Measurements from ENCODE around the gene BCL2.

Gene BCL2

GRCh38 chr18:63288311-63288710 is 31.3 kb downstream of the BCL2 start:
- in situ Hi-C loops (cut with MboI; ENCODE audit: low sequenced_read_pairs) = no loop called here

GRCh38 chr18:63287691-63288220 is 31.8 kb downstream of the BCL2 start:
- in situ Hi-C loops (cut with MboI; ENCODE audit: low sequenced_read_pairs) = no loop called here

GRCh38 chr18:63286926-63287325 is 32.6 kb downstream of the BCL2 start:
- in situ Hi-C loops (cut with MboI; ENCODE audit: low sequenced_read_pairs) = no loop called here

- in situ Hi-C loops (cut with MboI; ENCODE audit: low sequenced_read_pairs) = no loop called here
Observed at GRCh38 chr18:63284827-63285733, 34.5 kb downstream of the BCL2 start.

GRCh38 chr18:63284173-63284799 is 35.3 kb downstream of the BCL2 start:
- in situ Hi-C loops (cut with MboI; ENCODE audit: low sequenced_read_pairs) = no loop called here

- in situ Hi-C loops (cut with MboI; ENCODE audit: low sequenced_read_pairs) = no loop called here
Observed at GRCh38 chr18:63283305-63284094, 36.1 kb downstream of the BCL2 start.

GRCh38 chr18:63282793-63283192 is 36.8 kb downstream of the BCL2 start:
- in situ Hi-C loops (cut with MboI; ENCODE audit: low sequenced_read_pairs) = no loop called here

GRCh38 chr18:63273222-63273927 is 46.2 kb downstream of the BCL2 start:
- in situ Hi-C loops (cut with MboI; ENCODE audit: low sequenced_read_pairs) = no loop called here

- in situ Hi-C loops (cut with MboI; ENCODE audit: low sequenced_read_pairs) = no loop called here
Observed at GRCh38 chr18:63272638-63273037, 46.9 kb downstream of the BCL2 start.

- in situ Hi-C loops (cut with MboI; ENCODE audit: low sequenced_read_pairs) = no loop called here
Observed at GRCh38 chr18:63271881-63272299, 47.7 kb downstream of the BCL2 start.

GRCh38 chr18:63271148-63271547 is 48.4 kb downstream of the BCL2 start:
- in situ Hi-C loops (cut with MboI; ENCODE audit: low sequenced_read_pairs) = no loop called here

- in situ Hi-C loops (cut with MboI; ENCODE audit: low sequenced_read_pairs) = no loop called here
Observed at GRCh38 chr18:63267975-63268721, 51.4 kb downstream of the BCL2 start.

GRCh38 chr18:63266888-63267790 is 52.4 kb downstream of the BCL2 start:
- in situ Hi-C loops (cut with MboI; ENCODE audit: low sequenced_read_pairs) = no loop called here

- in situ Hi-C loops (cut with MboI; ENCODE audit: low sequenced_read_pairs) = no loop called here
Observed at GRCh38 chr18:63265326-63265725, 54.2 kb downstream of the BCL2 start.

GRCh38 chr18:63264871-63265270 is 54.7 kb downstream of the BCL2 start:
- in situ Hi-C loops (cut with MboI; ENCODE audit: low sequenced_read_pairs) = no loop called here

GRCh38 chr18:63263444-63263843 is 56.1 kb downstream of the BCL2 start:
- in situ Hi-C loops (cut with MboI; ENCODE audit: low sequenced_read_pairs) = no loop called here

GRCh38 chr18:63262369-63263335 is 56.9 kb downstream of the BCL2 start:
- in situ Hi-C loops (cut with MboI; ENCODE audit: low sequenced_read_pairs) = no loop called here

GRCh38 chr18:63261029-63261428 is 58.5 kb downstream of the BCL2 start:
- in situ Hi-C loops (cut with MboI; ENCODE audit: low sequenced_read_pairs) = no loop called here
